A673 (cell line): ENCODE data around the gene PXN.

Source experiments
- CTCF ChIP-seq: fragments of 300-800, 200-600 bp; sonication (generic); conservative IDR thresholded peaks from 2 replicates; pipeline ENCODE4 v1.5.1; 2017; ENCODE audit warnings: low read depth, mild to moderate bottlenecking, antibody characterized with exemption, low read length, moderate library complexity, mixed read lengths
- EZH2 ChIP-seq: fragments of 200-600 bp; sonication (generic); IDR thresholded peaks from 2 replicates; pipeline ENCODE4 v1.6.1; 2017; ENCODE audit warnings: borderline replicate concordance, low read depth, mild to moderate bottlenecking, mixed read lengths, antibody characterized with exemption, low read length; ENCODE audit not compliant: poor library complexity, severe bottlenecking

- TF ChIP-seq CTCF (no peak), EZH2 (no peak)
These were observed 93.5 kb downstream of the PXN start for GRCh38 chr12:120172053-120172452.
